HG03378 (cell line): ENCODE measurements around the gene ATRN.

Experiments used
- ATAC-seq: cut with Tn5 transposase; IDR thresholded peaks from one replicate; pipeline ENCODE4 v1.9.1; 2021; ENCODE audit warnings: mild to moderate bottlenecking, moderate library complexity; ENCODE audit not compliant: unreplicated experiment

The ATRN gene

GRCh38 chr20:3654326-3655130, 183.7 kb downstream of the ATRN start:
- no peak for ATAC-seq

GRCh38 chr20:3655131-3655405, 184.2 kb downstream of the ATRN start:
- ATAC-seq, result no peak

- ATAC-seq, result no peak
Measured at GRCh38 chr20:3658019-3658715, 187.3 kb downstream of the ATRN start.

GRCh38 chr20:3658716-3659491, 188.1 kb downstream of the ATRN start:
- ATAC-seq, result peak; percentile 93

- no peak for ATAC-seq
Measured at GRCh38 chr20:3659492-3660261, 188.9 kb downstream of the ATRN start.

- no peak for ATAC-seq
Measured at GRCh38 chr20:3660262-3661059, 189.6 kb downstream of the ATRN start.

- no peak for ATAC-seq
Measured at GRCh38 chr20:3661060-3661813, 190.4 kb downstream of the ATRN start.

GRCh38 chr20:3661814-3662665, 191.2 kb downstream of the ATRN start:
- ATAC-seq, result no peak

GRCh38 chr20:3663031-3663701, 192.3 kb downstream of the ATRN start, which contains the start of gene GFRA4:
TSS of gene GFRA4 (minus strand) at chr20:3663399. CDS start at chr20:3663399, 0 bp downstream.
- no peak for ATAC-seq

GRCh38 chr20:3663858-3664257, 193.0 kb downstream of the ATRN start:
- ATAC-seq, result no peak

- ATAC-seq, result no peak
Measured at GRCh38 chr20:3667434-3668037, 196.7 kb downstream of the ATRN start.

GRCh38 chr20:3669710-3670367, 199.0 kb downstream of the ATRN start:
- no peak for ATAC-seq

GRCh38 chr20:3670511-3670910, 199.7 kb downstream of the ATRN start:
- no peak for ATAC-seq

- ATAC-seq, result no peak
Measured at GRCh38 chr20:3670945-3671344, 200.1 kb downstream of the ATRN start.

- no peak for ATAC-seq
Measured at GRCh38 chr20:3671986-3672546, 201.2 kb downstream of the ATRN start.

- ATAC-seq, result no peak
Measured at GRCh38 chr20:3672547-3673171, 201.8 kb downstream of the ATRN start.
